Activated CD4-positive, CD25-positive, alpha-beta regulatory T cell (primary cell): ENCODE results near the gene CELF2.
"Not testable (repeated sequence)": the region's sequence is repeated elsewhere in the genome, so short reads cannot be mapped to it uniquely, and the experiment has no call there.

Experiments used
- DNase-seq, 4 experiments: peaks; one replicate each; lab custom pipeline; 2025; lab: John Stamatoyannopoulos, UW

Gene CELF2

GRCh38 chr10:11017570-11018431 is at the start of gene CELF2:
Gene CELF2, plus strand, starts transcription at chr10:11017872. Its CDS starts 218 bp downstream, at chr10:11018090.
- peak in 3 of 4 experiments; percentile 18 to 25 (median 21) for DNase-seq

GRCh38 chr10:10968257-10968588 is 49.4 kb upstream of the CELF2 start:
- DNase-seq: no peak

- DNase-seq: no peak
These were observed 44.4 kb upstream of the CELF2 start for GRCh38 chr10:10973310-10973709.

DNA sequence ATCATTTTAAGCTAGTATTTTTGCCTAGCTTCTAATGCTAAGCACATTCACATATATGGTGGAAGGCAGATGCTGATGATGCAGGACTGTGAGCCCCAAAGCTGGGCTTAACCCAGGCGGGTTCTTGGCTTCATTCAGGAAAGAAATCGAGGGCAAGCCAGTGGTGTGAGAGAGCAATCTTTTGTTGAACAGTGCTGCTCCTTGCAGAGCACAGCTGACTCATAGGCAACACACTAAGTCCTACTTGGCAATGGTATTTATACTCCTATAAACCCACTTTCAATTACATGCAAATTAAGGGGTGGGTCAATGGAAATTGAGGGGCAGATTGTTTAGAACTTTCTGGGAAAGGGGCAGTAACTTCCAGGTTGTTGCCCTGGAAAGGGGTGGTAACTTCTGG is 42.0 kb upstream of the CELF2 start:
- DNase-seq: no peak

GRCh38 chr10:10976652-10977051 is 41.0 kb upstream of the CELF2 start:
- DNase-seq: no peak

- no peak for DNase-seq
These were observed 40.3 kb upstream of the CELF2 start for GRCh38 chr10:10977226-10977956.

DNA sequence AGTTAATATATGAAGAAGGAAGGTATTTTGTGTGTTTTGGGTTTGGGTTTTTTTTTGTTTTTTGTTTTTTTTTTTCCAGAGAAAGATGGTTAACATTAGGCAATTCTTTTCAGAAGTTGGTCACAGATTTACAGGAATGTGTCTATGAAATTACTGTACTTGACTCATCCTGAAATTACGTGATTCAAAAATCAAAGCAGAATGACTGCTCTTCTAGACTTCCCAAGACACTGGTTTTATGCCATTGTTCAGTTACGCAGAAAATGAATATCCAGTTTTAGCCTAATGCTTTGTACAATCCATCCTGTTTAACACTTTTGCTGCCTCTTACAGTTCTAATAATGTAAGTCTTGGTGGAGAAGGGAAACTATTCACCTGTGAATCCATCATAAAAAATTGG is 39.7 kb upstream of the CELF2 start:
- DNase-seq: no peak

- DNase-seq: no peak
These were observed 32.3 kb upstream of the CELF2 start for GRCh38 chr10:10985361-10985760.

DNA sequence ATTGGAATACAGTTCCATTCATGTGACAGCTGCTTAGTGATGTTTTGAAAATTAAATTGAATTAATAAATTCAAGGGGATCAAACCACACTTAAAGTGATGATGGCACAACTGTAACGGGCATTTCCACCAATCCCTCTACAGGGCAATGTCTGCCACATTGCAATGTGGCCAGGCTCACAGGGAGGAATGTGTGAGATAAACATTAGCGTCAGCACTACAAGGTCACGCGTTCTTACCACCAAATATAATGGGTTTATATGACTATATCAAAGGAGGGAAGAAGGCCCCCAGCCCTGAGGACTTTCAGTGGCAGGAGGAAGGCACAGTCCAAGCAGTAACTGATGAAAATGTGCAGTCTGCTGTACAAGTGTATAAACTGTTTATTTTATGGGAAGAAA is 31.1 kb upstream of the CELF2 start:
- DNase-seq: no peak

DNA sequence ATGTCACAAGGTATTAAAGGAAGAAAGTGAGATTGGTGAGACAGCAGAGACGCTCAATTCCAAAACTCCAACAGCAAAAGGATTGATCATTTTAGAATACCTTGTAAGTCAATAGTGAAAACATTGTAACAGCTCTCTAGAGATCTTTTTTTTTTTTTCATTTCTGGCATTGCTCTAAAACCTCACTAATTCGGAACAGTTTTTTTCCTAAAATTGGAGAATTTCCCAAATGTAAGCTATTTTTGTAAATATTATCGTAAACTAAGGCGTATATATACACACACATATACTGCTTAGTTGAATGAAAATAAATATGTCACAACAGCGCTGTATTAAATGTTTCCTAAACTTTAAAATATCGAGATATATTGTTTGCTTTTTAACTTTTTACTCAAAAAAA is 30.6 kb upstream of the CELF2 start:
- no peak for DNase-seq

- DNase-seq: no peak
These were observed 28.0 kb upstream of the CELF2 start for GRCh38 chr10:10989669-10990068.

- DNase-seq: no peak
These were observed 26.5 kb upstream of the CELF2 start for GRCh38 chr10:10991144-10991543.

- DNase-seq: no peak
These were observed 25.6 kb upstream of the CELF2 start for GRCh38 chr10:10992072-10992471.

DNA sequence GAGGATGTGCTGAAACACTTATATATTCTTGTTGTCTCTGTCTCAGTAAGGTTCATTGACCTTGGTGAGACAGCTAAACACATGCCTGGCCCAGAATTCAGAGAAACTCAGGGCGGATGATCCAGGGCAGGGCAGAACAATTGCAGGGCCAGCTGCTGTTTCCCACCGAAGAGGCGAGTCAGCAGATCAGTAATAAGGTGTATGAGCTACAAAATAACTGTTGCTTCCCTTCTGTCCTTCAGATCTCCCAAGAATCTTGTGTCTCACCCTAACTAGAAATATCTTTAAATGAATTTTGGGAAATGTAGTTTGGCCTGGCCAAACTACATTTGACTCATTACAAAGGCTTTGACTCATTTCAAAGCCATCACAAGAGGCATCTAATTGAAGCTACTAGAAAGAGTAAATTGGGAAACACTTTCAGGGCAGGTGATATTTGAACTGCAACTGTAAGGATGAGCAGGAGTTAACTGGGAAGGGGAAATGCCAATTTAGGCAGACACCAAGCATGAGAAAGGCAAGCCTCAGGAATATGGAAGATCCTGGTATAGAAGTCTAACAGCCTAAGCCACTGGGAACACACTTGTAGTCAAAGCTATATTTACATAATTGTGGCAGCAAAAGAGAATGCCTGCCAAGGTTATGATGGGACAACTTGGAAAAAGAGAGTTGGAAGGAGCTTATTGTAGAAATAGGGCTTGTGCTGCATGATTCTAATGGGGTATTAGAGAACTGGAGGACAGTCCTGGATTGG is 24.5 kb upstream of the CELF2 start:
- DNase-seq: no peak

DNA sequence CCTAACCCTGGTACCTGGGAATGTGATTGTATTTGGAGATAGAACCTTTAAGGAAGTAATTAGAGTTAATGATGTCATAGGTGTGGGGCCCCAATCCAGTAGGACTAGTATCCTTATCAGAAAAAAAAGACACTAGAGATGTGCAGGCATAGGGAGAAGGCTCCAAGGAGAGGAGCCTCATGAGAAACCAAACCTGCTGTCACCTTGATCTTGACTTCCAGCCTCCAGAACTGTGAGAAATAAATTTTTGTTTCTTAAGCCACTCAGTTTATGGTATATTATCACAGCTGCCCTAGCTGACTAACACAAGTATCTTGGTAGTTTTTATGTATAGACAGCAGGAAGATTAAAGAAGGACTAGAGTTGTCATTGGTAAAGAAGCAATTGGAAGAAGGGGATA is 23.9 kb upstream of the CELF2 start:
- no peak for DNase-seq

DNA sequence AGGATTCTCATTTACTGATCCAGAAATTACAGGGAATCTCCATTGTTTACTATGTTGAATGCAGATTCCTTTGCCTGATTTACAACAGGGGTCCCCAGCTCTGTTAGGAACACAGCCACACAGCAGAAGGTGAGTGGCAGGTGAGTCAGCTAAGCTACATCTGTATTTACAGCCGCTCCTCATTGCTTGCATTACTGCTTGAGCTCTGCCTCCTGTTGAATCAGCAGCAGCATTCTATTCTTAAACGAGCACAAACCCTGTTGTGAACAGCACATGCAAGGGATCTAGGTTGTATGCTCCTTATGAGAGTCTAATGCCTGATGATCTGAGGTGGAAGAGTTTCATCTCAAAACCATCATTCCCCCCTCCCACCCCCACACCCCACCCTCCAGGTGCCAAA is 23.3 kb upstream of the CELF2 start:
- DNase-seq: no peak

GRCh38 chr10:10995120-10995519 is 22.6 kb upstream of the CELF2 start:
- no peak for DNase-seq

DNA sequence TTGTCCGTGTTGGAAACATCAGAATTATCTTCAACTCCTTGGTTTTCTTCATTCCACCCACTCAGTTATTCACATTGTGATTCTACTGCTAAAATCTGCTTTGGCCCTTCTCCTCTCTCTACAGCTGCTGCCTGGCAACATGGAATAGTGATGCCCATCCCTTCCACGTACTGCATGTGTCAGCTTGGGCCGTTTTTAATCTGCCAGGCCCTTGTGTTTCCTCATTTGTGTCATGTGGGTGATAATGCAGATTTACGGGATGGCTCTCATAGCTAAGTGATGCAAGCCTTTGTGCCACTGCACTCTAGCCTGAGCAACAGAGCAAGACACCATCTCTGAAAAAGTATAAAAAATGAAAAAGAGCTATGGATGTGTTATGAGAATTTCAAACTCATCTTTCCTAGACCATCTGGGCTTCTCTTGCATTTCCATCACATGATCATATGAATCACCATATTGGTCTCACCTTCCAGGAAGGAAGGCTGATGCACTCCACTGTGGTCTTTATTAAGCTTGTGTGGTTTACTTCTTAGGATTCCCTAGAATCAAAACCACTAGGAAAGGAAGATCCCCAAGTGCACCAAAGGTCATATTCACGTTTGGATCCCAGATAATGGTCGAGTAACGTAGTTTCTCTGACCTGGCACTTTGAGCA is 20.6 kb upstream of the CELF2 start:
- no peak for DNase-seq

DNA sequence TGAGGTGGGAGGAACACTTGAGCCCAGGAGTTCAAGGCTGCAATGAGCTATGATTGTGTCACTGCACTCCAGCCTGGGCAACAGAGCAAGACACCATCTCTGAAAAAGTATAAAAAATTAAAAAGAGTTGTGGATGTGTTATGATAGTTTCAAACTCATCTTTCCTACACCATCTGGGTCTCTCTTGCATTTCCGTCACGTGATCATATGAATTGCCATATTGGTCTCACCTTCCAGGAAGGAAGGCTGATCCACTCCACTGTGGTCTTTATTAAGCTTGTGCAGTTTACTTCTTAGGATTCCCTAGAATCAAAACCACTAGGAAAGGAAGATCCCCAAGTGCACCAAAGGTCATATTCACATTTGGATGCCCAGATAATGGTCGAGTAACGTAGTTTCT is 18.2 kb upstream of the CELF2 start:
- DNase-seq: not testable (repeated sequence)

DNA sequence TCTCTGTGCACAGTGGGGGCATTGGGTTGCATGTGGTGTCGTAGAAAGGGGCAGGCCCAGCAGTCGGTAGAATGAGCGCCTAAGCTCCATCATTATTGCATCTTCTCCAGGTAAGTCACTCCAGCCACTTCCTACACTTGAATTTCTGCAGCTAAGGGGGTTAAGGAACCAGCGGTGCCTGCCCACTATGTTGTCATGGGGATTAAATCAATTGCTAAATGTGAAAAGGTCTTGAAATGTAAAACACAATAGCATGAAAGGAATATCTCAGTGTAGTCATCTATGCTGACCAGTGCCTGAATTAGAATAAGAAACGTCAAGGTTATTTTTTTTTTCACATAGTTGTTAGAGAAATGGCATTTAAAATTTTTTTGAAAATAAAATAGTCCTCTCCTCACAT is 15.2 kb upstream of the CELF2 start:
- DNase-seq: no peak

- no peak for DNase-seq
These were observed 14.8 kb upstream of the CELF2 start for GRCh38 chr10:11002916-11003315.

GRCh38 chr10:11003679-11004078 is 14.0 kb upstream of the CELF2 start:
- DNase-seq: no peak
